ENCODE data around the gene ZAR1L.

The ZAR1L gene

DNA sequence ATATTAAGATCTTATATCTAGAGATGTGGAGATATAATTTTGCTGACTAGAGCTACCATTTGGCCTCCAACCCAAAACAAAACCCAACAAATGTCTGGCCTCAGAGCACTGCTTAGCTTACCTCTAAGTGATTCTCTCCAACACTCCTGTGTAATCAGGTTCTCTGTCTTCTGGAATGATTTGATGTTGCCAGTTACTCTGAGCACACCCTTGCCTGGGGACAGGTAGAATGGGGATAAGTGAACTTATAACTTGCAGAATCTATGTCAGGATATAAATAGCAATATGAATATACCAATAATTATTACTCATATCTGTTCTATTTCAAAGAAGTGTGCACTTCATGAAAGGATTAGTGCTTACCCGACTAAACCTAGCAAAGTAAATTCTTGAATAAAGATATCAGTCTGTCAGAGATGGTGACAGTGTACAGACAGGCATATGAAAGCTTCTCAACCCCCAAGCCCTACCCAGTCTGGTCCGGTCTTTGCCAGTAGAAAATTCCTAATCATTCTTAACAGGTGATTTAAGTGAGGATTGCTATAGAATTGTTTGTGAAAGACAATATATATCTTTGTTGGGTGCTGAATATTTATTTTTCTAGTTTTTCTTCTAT is 33.0 kb downstream of the ZAR1L start:
- Histone ChIP-seq H3K36me3 (ENCODE audit: control insufficient read depth, low read length) (peaks cover 45% of the 10 kb centered on the region), H4K20me1 (ENCODE audit: control insufficient read depth, insufficient read depth, low read depth, low read length) (no peaks in the 10 kb centered on the region), H3K27me3 (ENCODE audit: control insufficient read depth, low read length) (no peaks in the 10 kb centered on the region), H3F3A (ENCODE audit: control insufficient read depth, insufficient read depth) (no peaks in the 10 kb centered on the region), H3K9me3 (ENCODE audit: control insufficient read depth, insufficient read depth, low read length) (no peaks in the 10 kb centered on the region), H3K79me2 (ENCODE audit: control insufficient read depth, low read length) (no peaks in the 10 kb centered on the region), H3K4me2 (ENCODE audit: low read length) (no peak overlapping the region), H3K27ac (ENCODE audit: low read depth, low read length) (no peak overlapping the region), H3K4me3 (ENCODE audit: low read length) (no peak overlapping the region), H3K9me2 (replicated peaks; ENCODE audit: control insufficient read depth, low read length) (no peaks in the 10 kb centered on the region), H3K4me1 (ENCODE audit: control insufficient read depth, low read length) (no peaks in the 10 kb centered on the region)
- TF ChIP-seq, protein P1, sequence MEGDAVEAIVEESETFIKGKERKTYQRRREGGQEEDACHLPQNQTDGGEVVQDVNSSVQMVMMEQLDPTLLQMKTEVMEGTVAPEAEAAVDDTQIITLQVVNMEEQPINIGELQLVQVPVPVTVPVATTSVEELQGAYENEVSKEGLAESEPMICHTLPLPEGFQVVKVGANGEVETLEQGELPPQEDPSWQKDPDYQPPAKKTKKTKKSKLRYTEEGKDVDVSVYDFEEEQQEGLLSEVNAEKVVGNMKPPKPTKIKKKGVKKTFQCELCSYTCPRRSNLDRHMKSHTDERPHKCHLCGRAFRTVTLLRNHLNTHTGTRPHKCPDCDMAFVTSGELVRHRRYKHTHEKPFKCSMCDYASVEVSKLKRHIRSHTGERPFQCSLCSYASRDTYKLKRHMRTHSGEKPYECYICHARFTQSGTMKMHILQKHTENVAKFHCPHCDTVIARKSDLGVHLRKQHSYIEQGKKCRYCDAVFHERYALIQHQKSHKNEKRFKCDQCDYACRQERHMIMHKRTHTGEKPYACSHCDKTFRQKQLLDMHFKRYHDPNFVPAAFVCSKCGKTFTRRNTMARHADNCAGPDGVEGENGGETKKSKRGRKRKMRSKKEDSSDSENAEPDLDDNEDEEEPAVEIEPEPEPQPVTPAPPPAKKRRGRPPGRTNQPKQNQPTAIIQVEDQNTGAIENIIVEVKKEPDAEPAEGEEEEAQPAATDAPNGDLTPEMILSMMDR (IDR thresholded peaks at IDR 0.05; ENCODE audit: low read depth, low read length, poor library complexity, severe bottlenecking) = no peak
- no peak for TF ChIP-seq EZH2phosphoT487 (IDR thresholded peaks at IDR 0.05; ENCODE audit: borderline replicate concordance, low read length)

DNA sequence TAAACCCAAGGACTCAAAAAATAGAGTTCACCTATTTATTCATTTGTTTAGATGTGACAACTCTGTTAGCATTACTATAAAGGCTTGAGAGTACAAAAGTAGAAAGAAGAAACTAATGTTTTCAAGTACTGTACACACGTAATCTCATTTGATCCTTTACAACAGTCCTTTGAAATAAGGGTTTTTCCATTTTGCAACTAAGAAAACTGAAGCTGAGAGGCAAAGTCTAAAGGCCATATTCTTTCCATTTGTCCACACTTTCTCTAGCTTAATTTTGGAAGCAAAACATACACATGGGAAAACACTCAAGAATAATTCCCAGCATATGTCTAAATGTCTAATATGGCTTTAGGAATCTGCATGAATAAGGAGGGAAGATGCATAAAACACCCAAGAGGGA is 34.1 kb downstream of the ZAR1L start:
- Histone ChIP-seq H3K79me2 (ENCODE audit: control insufficient read depth, low read length) (no peaks in the 10 kb centered on the region), H4K20me1 (ENCODE audit: control insufficient read depth, insufficient read depth, low read depth, low read length) (no peaks in the 10 kb centered on the region), H3K27me3 (ENCODE audit: control insufficient read depth, low read length) (no peaks in the 10 kb centered on the region), H3K4me2 (ENCODE audit: low read length) (no peak overlapping the region), H3K4me3 (ENCODE audit: low read length) (no peak overlapping the region), H3K36me3 (ENCODE audit: control insufficient read depth, low read length) (peaks cover 56% of the 10 kb centered on the region), H3K9me3 (ENCODE audit: control insufficient read depth, insufficient read depth, low read length) (no peaks in the 10 kb centered on the region), H3F3A (ENCODE audit: control insufficient read depth, insufficient read depth) (no peaks in the 10 kb centered on the region), H3K27ac (ENCODE audit: low read depth, low read length) (no peak overlapping the region), H3K4me1 (ENCODE audit: control insufficient read depth, low read length) (no peaks in the 10 kb centered on the region), H3K9me2 (replicated peaks; ENCODE audit: control insufficient read depth, low read length) (no peaks in the 10 kb centered on the region)
- TF ChIP-seq, protein P1 (IDR thresholded peaks at IDR 0.05; ENCODE audit: low read depth, low read length, poor library complexity, severe bottlenecking) = no peak
- TF ChIP-seq EZH2phosphoT487 (IDR thresholded peaks at IDR 0.05; ENCODE audit: borderline replicate concordance, low read length) = no peak

DNA sequence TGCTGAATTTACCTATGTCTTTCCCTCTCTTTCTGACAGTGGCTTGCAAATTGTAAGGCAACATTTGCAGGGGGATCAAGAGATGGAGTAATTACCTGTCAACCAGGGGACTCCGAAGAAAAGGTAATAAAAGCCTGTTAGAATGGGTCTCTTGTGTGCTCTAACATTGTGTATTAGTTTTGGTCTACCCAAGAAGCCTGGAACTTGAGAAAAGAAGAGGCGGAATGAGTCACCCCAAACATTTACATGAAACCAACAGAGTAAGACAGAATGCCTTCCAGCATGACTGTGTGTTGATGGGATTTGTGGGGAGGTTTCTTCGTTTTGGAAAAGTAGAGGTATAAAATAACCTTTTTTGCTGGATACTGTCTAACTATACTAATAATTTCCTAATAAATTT is 36.7 kb downstream of the ZAR1L start:
- Histone ChIP-seq H3F3A (ENCODE audit: control insufficient read depth, insufficient read depth) (no peaks in the 10 kb centered on the region), H3K27ac (ENCODE audit: low read depth, low read length) (no peak overlapping the region), H3K27me3 (ENCODE audit: control insufficient read depth, low read length) (no peaks in the 10 kb centered on the region), H4K20me1 (ENCODE audit: control insufficient read depth, insufficient read depth, low read depth, low read length) (no peaks in the 10 kb centered on the region), H3K9me2 (replicated peaks; ENCODE audit: control insufficient read depth, low read length) (no peaks in the 10 kb centered on the region), H3K36me3 (ENCODE audit: control insufficient read depth, low read length) (peaks cover 75% of the 10 kb centered on the region), H3K4me3 (ENCODE audit: low read length) (no peak overlapping the region), H3K4me2 (ENCODE audit: low read length) (no peak overlapping the region), H3K79me2 (ENCODE audit: control insufficient read depth, low read length) (no peaks in the 10 kb centered on the region), H3K4me1 (ENCODE audit: control insufficient read depth, low read length) (no peaks in the 10 kb centered on the region), H3K9me3 (ENCODE audit: control insufficient read depth, insufficient read depth, low read length) (no peaks in the 10 kb centered on the region)
- TF ChIP-seq, protein P1 (IDR thresholded peaks at IDR 0.05; ENCODE audit: low read depth, low read length, poor library complexity, severe bottlenecking) = no peak
- no peak for TF ChIP-seq EZH2phosphoT487 (IDR thresholded peaks at IDR 0.05; ENCODE audit: borderline replicate concordance, low read length)
